ENCODE data around the gene SEC14L3. TPM values are rescaled to one million over a fixed set of nuclear protein-coding genes. Genes with fewer than 3 reads are reported as not detected.
"Not testable (repeated sequence)": the region's sequence is repeated elsewhere in the genome, so short reads cannot be mapped to it uniquely, and the experiment has no call there.

Gene SEC14L3
- total RNA-seq, 1 donor from 2014 or later: not detected

GRCh38 chr22:30485362-30485988 is 13.7 kb upstream of the SEC14L3 start:
- peak; percentile 95 for ATAC-seq

GRCh38 chr22:30483169-30483568 is 11.4 kb upstream of the SEC14L3 start:
- no peak for ATAC-seq

- no peak for ATAC-seq
Measured at GRCh38 chr22:30481711-30482110, 9.9 kb upstream of the SEC14L3 start.

GRCh38 chr22:30479981-30480380 is 8.2 kb upstream of the SEC14L3 start:
- no peak for ATAC-seq

GRCh38 chr22:30474683-30475424 is 3.0 kb upstream of the SEC14L3 start:
- no peak for ATAC-seq

- no peak for ATAC-seq
Measured at GRCh38 chr22:30474121-30474520, 2.3 kb upstream of the SEC14L3 start.

GRCh38 chr22:30472994-30473720 is 1.3 kb upstream of the SEC14L3 start:
- ATAC-seq: peak; percentile 87

- no peak for ATAC-seq
Measured at GRCh38 chr22:30470655-30471054, 1.2 kb downstream of the SEC14L3 start.

GRCh38 chr22:30469165-30469564 is 2.7 kb downstream of the SEC14L3 start:
- ATAC-seq: no peak

- ATAC-seq: not testable (repeated sequence)
Measured at GRCh38 chr22:30460555-30460954, 11.3 kb downstream of the SEC14L3 start.

GRCh38 chr22:30460147-30460546 is 11.7 kb downstream of the SEC14L3 start:
- ATAC-seq: no peak

GRCh38 chr22:30459181-30460052 is 12.4 kb downstream of the SEC14L3 start:
- ATAC-seq: peak; percentile 41

- ATAC-seq: no peak
Measured at GRCh38 chr22:30457981-30458380, 13.8 kb downstream of the SEC14L3 start.

GRCh38 chr22:30455075-30455840 is 16.6 kb downstream of the SEC14L3 start:
- ATAC-seq: no peak

GRCh38 chr22:30453731-30454510 is 17.9 kb downstream of the SEC14L3 start:
- ATAC-seq: no peak

GRCh38 chr22:30452861-30453260 is 19.0 kb downstream of the SEC14L3 start:
- no peak for ATAC-seq

- ATAC-seq: not testable (repeated sequence)
Measured at GRCh38 chr22:30451488-30451887, 20.3 kb downstream of the SEC14L3 start.

- no peak for ATAC-seq
Measured at GRCh38 chr22:30447656-30448055, 24.2 kb downstream of the SEC14L3 start.

- peak; percentile 23 for ATAC-seq
Measured at GRCh38 chr22:30445438-30446145, 26.2 kb downstream of the SEC14L3 start.
